SK-N-SH treated with all-trans-retinoic acid at 6 μM for 48 hours (cell line): ENCODE measurements around the gene RNU7-1.

Experiments
- ATAC-seq: fragments of 200-7000 bp; cut with Tn5 transposase; 3 replicates; pipeline ENCODE4 v1.9.1; 2020; ENCODE audit warnings: mild to moderate bottlenecking, moderate library complexity
- ARNTL ChIP-seq: fragments of 450-650 bp; formaldehyde crosslinking; IDR thresholded peaks from 2 replicates; pipeline ENCODE4 v1.5.0; 2020; ENCODE audit warnings: low read depth, mild to moderate bottlenecking, moderate library complexity, borderline replicate concordance
- BACH2 ChIP-seq: fragments of 250-450 bp; sonication (Bioruptor Pico); IDR thresholded peaks from 2 replicates; pipeline ENCODE4 v1.9.0; 2021; ENCODE audit warnings: mild to moderate bottlenecking, borderline replicate concordance
- CSDC2 ChIP-seq: fragments of 250-450 bp; sonication (Bioruptor Pico); IDR thresholded peaks from 2 replicates; pipeline ENCODE4 v1.5.0; 2020; ENCODE audit warnings: mild to moderate bottlenecking, moderate library complexity
- CSRNP3 ChIP-seq: fragments of 250-450 bp; sonication (Bioruptor Pico); IDR thresholded peaks from 2 replicates; pipeline ENCODE4 v1.5.1; 2021; ENCODE audit warnings: mild to moderate bottlenecking, moderate library complexity
- ESRRG ChIP-seq: fragments of 250-450 bp; sonication (Bioruptor Pico); IDR thresholded peaks from 2 replicates; pipeline ENCODE4 v1.6.1; 2021; ENCODE audit warnings: mild to moderate bottlenecking
- GLIS3 ChIP-seq: fragments of 250-450 bp; sonication (Bioruptor Pico); IDR thresholded peaks from 2 replicates; pipeline ENCODE4 v1.5.0; 2020; ENCODE audit warnings: mild to moderate bottlenecking, moderate library complexity
- ISL1 ChIP-seq: fragments of 250-450 bp; sonication (Bioruptor Pico); IDR thresholded peaks from 2 replicates; pipeline ENCODE4 v2.1.2; 2022; ENCODE audit warnings: mild to moderate bottlenecking, moderate library complexity
- OSR1 ChIP-seq: fragments of 250-450 bp; sonication (Bioruptor Pico); IDR thresholded peaks from 2 replicates; pipeline ENCODE4 v1.8.0; 2022; ENCODE audit warnings: moderate library complexity, mild to moderate bottlenecking, inconsistent platforms
- POU6F1 ChIP-seq: fragments of 250-450 bp; sonication (Bioruptor Pico); IDR thresholded peaks from 2 replicates; pipeline ENCODE4 v1.8.0; 2021; ENCODE audit warnings: low read depth, mild to moderate bottlenecking, moderate library complexity, borderline replicate concordance
- PPARA ChIP-seq: fragments of 250-450 bp; sonication (Bioruptor Pico); IDR thresholded peaks from 2 replicates; pipeline ENCODE4 v1.5.0; 2020; ENCODE audit warnings: mild to moderate bottlenecking, borderline replicate concordance
- RARB ChIP-seq: fragments of 250-450 bp; sonication (Bioruptor Pico); IDR thresholded peaks from 2 replicates; pipeline ENCODE4 v1.8.0; 2021; ENCODE audit warnings: mild to moderate bottlenecking, moderate library complexity
- SNAI2 ChIP-seq: fragments of 250-450 bp; sonication (Bioruptor Pico); IDR thresholded peaks from 2 replicates; pipeline ENCODE4 v1.5.0; 2020; ENCODE audit warnings: mild to moderate bottlenecking, moderate library complexity
- TCF4 ChIP-seq: fragments of 250-450 bp; sonication (Bioruptor Pico); IDR thresholded peaks from 2 replicates; pipeline ENCODE4 v1.8.0; 2021; ENCODE audit warnings: mild to moderate bottlenecking, moderate library complexity, borderline replicate concordance
- TOX ChIP-seq: fragments of 250-450 bp; sonication (Bioruptor Pico); IDR thresholded peaks from 2 replicates; pipeline ENCODE4 v1.8.0; 2021; ENCODE audit warnings: mild to moderate bottlenecking, moderate library complexity, borderline replicate concordance
- ZC3H10 ChIP-seq: fragments of 250-450 bp; sonication (Bioruptor Pico); IDR thresholded peaks from 2 replicates; pipeline ENCODE4 v1.5.1; 2021; ENCODE audit warnings: mild to moderate bottlenecking, moderate library complexity
- ZFP3 ChIP-seq: fragments of 250-450 bp; sonication (Bioruptor Pico); IDR thresholded peaks from 2 replicates; pipeline ENCODE4 v1.5.0; 2020; ENCODE audit warnings: mild to moderate bottlenecking, moderate library complexity
- ZFP30 ChIP-seq: fragments of 450-650 bp; formaldehyde crosslinking; IDR thresholded peaks from 2 replicates; pipeline ENCODE4 v1.5.0; 2022; ENCODE audit warnings: mild to moderate bottlenecking, moderate library complexity
- ZNF565 ChIP-seq: fragments of 450-650 bp; formaldehyde crosslinking; conservative IDR thresholded peaks from 2 replicates; pipeline ENCODE4 v1.5.0; 2020; ENCODE audit warnings: low read depth, mild to moderate bottlenecking, moderate library complexity
- ZNF70 ChIP-seq: fragments of 450-650 bp; formaldehyde crosslinking; IDR thresholded peaks from 2 replicates; pipeline ENCODE4 v1.5.0; 2020; ENCODE audit warnings: mild to moderate bottlenecking, moderate library complexity
- ZNF8 ChIP-seq: fragments of 450-650 bp; formaldehyde crosslinking; IDR thresholded peaks from 2 replicates; pipeline ENCODE4 v1.5.0; 2020; ENCODE audit warnings: mild to moderate bottlenecking, moderate library complexity
- TF ChIP-seq, protein P1 (sequence below): fragments of 250-450 bp; sonication (Bioruptor Pico); IDR thresholded peaks from 2 replicates; pipeline ENCODE4 v1.8.0; 2020; ENCODE audit warnings: mild to moderate bottlenecking, moderate library complexity, borderline replicate concordance
- TF ChIP-seq, protein P2 (sequence below): fragments of 250-450 bp; sonication (Bioruptor Pico); IDR thresholded peaks from 2 replicates; pipeline ENCODE4 v1.5.1; 2020; ENCODE audit warnings: low read depth, mild to moderate bottlenecking, moderate library complexity
- TF ChIP-seq, protein P3 (sequence below): fragments of 250-450 bp; sonication (Bioruptor Pico); IDR thresholded peaks from 2 replicates; pipeline ENCODE4 v1.5.0; 2020; ENCODE audit warnings: mild to moderate bottlenecking, moderate library complexity

RNU7-1 gene

DNA sequence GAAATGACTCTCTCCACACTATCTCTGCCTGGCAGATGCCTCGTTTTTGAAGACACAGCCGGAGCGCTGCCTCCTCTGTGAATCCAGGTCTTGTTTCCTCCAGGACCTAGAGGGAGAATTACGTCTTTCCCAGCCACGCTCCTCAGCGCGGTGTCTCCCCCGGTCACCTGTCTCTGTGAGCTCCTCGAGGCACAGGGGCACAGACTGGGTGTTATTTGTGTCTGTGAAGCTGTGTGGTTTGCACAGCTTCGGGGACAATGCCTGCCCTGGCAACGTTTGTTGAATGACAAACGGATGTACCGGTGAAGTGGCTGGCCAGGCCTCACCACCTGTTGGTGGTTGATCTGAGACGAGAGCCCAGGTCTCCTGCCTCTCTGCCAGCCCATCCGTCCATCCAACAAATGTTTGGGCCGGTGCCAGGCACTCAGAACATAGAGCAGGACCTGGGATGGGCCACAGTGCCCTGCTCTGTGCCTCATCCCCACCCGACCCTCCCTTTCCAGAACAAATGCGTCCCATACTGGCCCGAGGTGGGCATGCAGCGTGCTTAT is 13.6 kb downstream of the RNU7-1 start (continued):
- TF ChIP-seq, protein P1, sequence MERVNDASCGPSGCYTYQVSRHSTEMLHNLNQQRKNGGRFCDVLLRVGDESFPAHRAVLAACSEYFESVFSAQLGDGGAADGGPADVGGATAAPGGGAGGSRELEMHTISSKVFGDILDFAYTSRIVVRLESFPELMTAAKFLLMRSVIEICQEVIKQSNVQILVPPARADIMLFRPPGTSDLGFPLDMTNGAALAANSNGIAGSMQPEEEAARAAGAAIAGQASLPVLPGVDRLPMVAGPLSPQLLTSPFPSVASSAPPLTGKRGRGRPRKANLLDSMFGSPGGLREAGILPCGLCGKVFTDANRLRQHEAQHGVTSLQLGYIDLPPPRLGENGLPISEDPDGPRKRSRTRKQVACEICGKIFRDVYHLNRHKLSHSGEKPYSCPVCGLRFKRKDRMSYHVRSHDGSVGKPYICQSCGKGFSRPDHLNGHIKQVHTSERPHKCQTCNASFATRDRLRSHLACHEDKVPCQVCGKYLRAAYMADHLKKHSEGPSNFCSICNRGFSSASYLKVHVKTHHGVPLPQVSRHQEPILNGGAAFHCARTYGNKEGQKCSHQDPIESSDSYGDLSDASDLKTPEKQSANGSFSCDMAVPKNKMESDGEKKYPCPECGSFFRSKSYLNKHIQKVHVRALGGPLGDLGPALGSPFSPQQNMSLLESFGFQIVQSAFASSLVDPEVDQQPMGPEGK (CRISPR knock-in tag) = no peak
- TF ChIP-seq BACH2 (no peak), ZNF565 (CRISPR knock-in tag) (no peak)

- no peak for TF ChIP-seq ZNF8 (CRISPR knock-in tag)
- no peak for TF ChIP-seq ZC3H10 (CRISPR knock-in tag)
- no peak for TF ChIP-seq POU6F1 (CRISPR knock-in tag)
- no peak for TF ChIP-seq ZFP30 (CRISPR knock-in tag)
- TF ChIP-seq RARB (CRISPR knock-in tag) = no peak
- no peak for TF ChIP-seq ZNF565 (CRISPR knock-in tag)
- no peak for TF ChIP-seq GLIS3 (CRISPR knock-in tag)
- no peak for TF ChIP-seq ARNTL (CRISPR knock-in tag)
- TF ChIP-seq, protein P2, sequence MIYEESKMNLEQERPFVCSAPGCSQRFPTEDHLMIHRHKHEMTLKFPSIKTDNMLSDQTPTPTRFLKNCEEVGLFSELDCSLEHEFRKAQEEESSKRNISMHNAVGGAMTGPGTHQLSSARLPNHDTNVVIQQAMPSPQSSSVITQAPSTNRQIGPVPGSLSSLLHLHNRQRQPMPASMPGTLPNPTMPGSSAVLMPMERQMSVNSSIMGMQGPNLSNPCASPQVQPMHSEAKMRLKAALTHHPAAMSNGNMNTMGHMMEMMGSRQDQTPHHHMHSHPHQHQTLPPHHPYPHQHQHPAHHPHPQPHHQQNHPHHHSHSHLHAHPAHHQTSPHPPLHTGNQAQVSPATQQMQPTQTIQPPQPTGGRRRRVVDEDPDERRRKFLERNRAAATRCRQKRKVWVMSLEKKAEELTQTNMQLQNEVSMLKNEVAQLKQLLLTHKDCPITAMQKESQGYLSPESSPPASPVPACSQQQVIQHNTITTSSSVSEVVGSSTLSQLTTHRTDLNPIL (CRISPR knock-in tag) = no peak
- TF ChIP-seq CSDC2 (CRISPR knock-in tag) = no peak
- no peak for TF ChIP-seq TOX (CRISPR knock-in tag)
- TF ChIP-seq TCF4 (CRISPR knock-in tag) = no peak
- no peak for TF ChIP-seq ZFP3 (CRISPR knock-in tag)
- no peak for TF ChIP-seq ISL1 (CRISPR knock-in tag)
- no peak for ATAC-seq
Observed at GRCh38 chr12:6957741-6958608, 14.4 kb downstream of the RNU7-1 start.

DNA sequence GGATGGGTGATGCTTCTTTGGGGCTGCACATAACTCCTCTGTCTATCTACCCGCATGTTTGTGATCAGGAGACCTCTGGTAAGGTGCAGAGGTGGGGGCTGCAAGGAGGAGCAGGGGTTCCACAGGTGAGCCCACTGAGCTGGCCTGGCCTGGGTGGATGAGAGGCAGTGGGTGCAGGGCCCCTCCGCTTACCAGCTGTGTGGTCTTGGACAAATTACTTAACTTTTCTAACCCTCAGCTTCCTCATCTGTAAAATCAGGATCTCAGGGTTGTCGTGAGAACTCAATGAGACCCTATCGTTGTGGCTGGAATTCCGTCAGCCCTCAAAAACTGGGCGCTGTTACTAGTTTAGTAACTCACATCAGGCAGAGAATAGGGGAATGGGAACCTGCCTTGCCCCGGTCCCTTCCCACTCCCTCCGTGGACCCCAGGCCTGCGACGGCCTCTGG is 15.0 kb downstream of the RNU7-1 start:
- TF ChIP-seq TOX (CRISPR knock-in tag) (no peak), GLIS3 (CRISPR knock-in tag) (no peak), ZNF8 (CRISPR knock-in tag) (no peak), CSDC2 (CRISPR knock-in tag) (no peak), CSRNP3 (CRISPR knock-in tag) (no peak), OSR1 (no peak), ESRRG (no peak), ARNTL (CRISPR knock-in tag) (no peak), ZFP30 (CRISPR knock-in tag) (no peak), ZNF70 (CRISPR knock-in tag) (no peak), ZFP3 (CRISPR knock-in tag) (no peak), ISL1 (CRISPR knock-in tag) (no peak), PPARA (CRISPR knock-in tag) (no peak), SNAI2 (CRISPR knock-in tag) (no peak)
- TF ChIP-seq, protein P3, sequence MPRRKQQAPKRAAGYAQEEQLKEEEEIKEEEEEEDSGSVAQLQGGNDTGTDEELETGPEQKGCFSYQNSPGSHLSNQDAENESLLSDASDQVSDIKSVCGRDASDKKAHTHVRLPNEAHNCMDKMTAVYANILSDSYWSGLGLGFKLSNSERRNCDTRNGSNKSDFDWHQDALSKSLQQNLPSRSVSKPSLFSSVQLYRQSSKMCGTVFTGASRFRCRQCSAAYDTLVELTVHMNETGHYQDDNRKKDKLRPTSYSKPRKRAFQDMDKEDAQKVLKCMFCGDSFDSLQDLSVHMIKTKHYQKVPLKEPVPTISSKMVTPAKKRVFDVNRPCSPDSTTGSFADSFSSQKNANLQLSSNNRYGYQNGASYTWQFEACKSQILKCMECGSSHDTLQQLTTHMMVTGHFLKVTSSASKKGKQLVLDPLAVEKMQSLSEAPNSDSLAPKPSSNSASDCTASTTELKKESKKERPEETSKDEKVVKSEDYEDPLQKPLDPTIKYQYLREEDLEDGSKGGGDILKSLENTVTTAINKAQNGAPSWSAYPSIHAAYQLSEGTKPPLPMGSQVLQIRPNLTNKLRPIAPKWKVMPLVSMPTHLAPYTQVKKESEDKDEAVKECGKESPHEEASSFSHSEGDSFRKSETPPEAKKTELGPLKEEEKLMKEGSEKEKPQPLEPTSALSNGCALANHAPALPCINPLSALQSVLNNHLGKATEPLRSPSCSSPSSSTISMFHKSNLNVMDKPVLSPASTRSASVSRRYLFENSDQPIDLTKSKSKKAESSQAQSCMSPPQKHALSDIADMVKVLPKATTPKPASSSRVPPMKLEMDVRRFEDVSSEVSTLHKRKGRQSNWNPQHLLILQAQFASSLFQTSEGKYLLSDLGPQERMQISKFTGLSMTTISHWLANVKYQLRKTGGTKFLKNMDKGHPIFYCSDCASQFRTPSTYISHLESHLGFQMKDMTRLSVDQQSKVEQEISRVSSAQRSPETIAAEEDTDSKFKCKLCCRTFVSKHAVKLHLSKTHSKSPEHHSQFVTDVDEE (CRISPR knock-in tag) = no peak
- TF ChIP-seq, protein P1 (CRISPR knock-in tag) = no peak
- ATAC-seq = no peak
